GF-D8 (cell line): ENCODE data around the gene HYAL3.
"Not testable (repeated sequence)": the region's sequence is repeated elsewhere in the genome, so short reads cannot be mapped to it uniquely, and the experiment has no call there.

Experiments used
- DNase-seq: peaks from one replicate; lab custom pipeline; 2025; lab: John Stamatoyannopoulos, UW

Gene HYAL3

GRCh38 chr3:50256978-50257890 is 42.0 kb downstream of the HYAL3 start:
- no peak for DNase-seq

- DNase-seq = no peak
Observed at GRCh38 chr3:50255251-50255615, 44.0 kb downstream of the HYAL3 start.

- DNase-seq = no peak
Observed at GRCh38 chr3:50254577-50255250, 44.5 kb downstream of the HYAL3 start.

GRCh38 chr3:50251220-50251619 is 48.0 kb downstream of the HYAL3 start:
- no peak for DNase-seq

GRCh38 chr3:50250514-50250913 is 48.7 kb downstream of the HYAL3 start:
- DNase-seq = no peak

- DNase-seq = no peak
Observed at GRCh38 chr3:50249457-50249856, 49.7 kb downstream of the HYAL3 start.

- no peak for DNase-seq
Observed at GRCh38 chr3:50248387-50248786, 50.8 kb downstream of the HYAL3 start.

- DNase-seq = peak; percentile 93
Observed at GRCh38 chr3:50246517-50246954, 52.7 kb downstream of the HYAL3 start.

GRCh38 chr3:50245831-50246516 is 53.2 kb downstream of the HYAL3 start:
- peak; percentile 70 for DNase-seq

GRCh38 chr3:50245251-50245745 is 53.9 kb downstream of the HYAL3 start:
- no peak for DNase-seq

- DNase-seq = not testable (repeated sequence)
Observed at GRCh38 chr3:50244813-50245212, 54.4 kb downstream of the HYAL3 start.

- no peak for DNase-seq
Observed at GRCh38 chr3:50243543-50243895, 55.7 kb downstream of the HYAL3 start.

GRCh38 chr3:50242851-50243542 is 56.2 kb downstream of the HYAL3 start:
- DNase-seq = peak; percentile 92
